Measurements from ENCODE around the gene CCL15. TPM values are rescaled to one million over a fixed set of nuclear protein-coding genes. Genes with fewer than 3 reads are reported as not detected.
A peak's percentile ranks its signal among the peaks of the same experiment; 100 is the strongest.

CCL15 gene
- total RNA-seq, 2 donors from 2014 or later: not detected

- peak overlapping the region; percentile 8 for H3K27ac Mint-ChIP-seq
- no peaks in the 10 kb centered on the region for H3K36me3 Mint-ChIP-seq (ENCODE audit: low read depth)
- ATAC-seq (replicated peaks): no peak
- no peaks in the 10 kb centered on the region for H3K9me3 Mint-ChIP-seq
- peaks cover 28% of the 10 kb centered on the region for H3K27me3 Mint-ChIP-seq
- no peak overlapping the region for H3K4me3 Mint-ChIP-seq
- H3K4me1 Mint-ChIP-seq: no peaks in the 10 kb centered on the region
These were observed 23.0 kb downstream of the CCL15 start for GRCh38 chr17:35978346-35978745.

GRCh38 chr17:35977509-35977908 is 23.8 kb downstream of the CCL15 start:
- ATAC-seq (replicated peaks): no peak
- no peak overlapping the region for H3K27ac Mint-ChIP-seq
- no peaks in the 10 kb centered on the region for H3K9me3 Mint-ChIP-seq
- H3K4me1 Mint-ChIP-seq: no peaks in the 10 kb centered on the region
- no peaks in the 10 kb centered on the region for H3K36me3 Mint-ChIP-seq (ENCODE audit: low read depth)
- H3K27me3 Mint-ChIP-seq: peaks cover 24% of the 10 kb centered on the region
- no peak overlapping the region for H3K4me3 Mint-ChIP-seq

- Mint-ChIP-seq H3K9me3 (no peaks in the 10 kb centered on the region), H3K4me1 (no peaks in the 10 kb centered on the region), H3K4me3 (no peak overlapping the region), H3K36me3 (ENCODE audit: low read depth) (no peaks in the 10 kb centered on the region), H3K27me3 (peaks cover 12% of the 10 kb centered on the region), H3K27ac (no peak overlapping the region)
- no peak for ATAC-seq (replicated peaks)
These were observed 27.8 kb downstream of the CCL15 start for GRCh38 chr17:35973333-35974260.

GRCh38 chr17:35972945-35973332 is 28.4 kb downstream of the CCL15 start:
- no peak for ATAC-seq (replicated peaks)
- no peaks in the 10 kb centered on the region for H3K36me3 Mint-ChIP-seq (ENCODE audit: low read depth)
- no peaks in the 10 kb centered on the region for H3K4me1 Mint-ChIP-seq
- peaks cover 5% of the 10 kb centered on the region for H3K27me3 Mint-ChIP-seq
- no peak overlapping the region for H3K27ac Mint-ChIP-seq
- H3K9me3 Mint-ChIP-seq: no peaks in the 10 kb centered on the region
- no peak overlapping the region for H3K4me3 Mint-ChIP-seq

GRCh38 chr17:35972535-35972934 is 28.8 kb downstream of the CCL15 start:
- no peak for ATAC-seq (replicated peaks)
- H3K27me3 Mint-ChIP-seq: peaks cover 4% of the 10 kb centered on the region
- H3K4me3 Mint-ChIP-seq: no peak overlapping the region
- H3K36me3 Mint-ChIP-seq (ENCODE audit: low read depth): no peaks in the 10 kb centered on the region
- no peaks in the 10 kb centered on the region for H3K9me3 Mint-ChIP-seq
- H3K4me1 Mint-ChIP-seq: no peaks in the 10 kb centered on the region
- no peak overlapping the region for H3K27ac Mint-ChIP-seq

GRCh38 chr17:35972066-35972465 is 29.3 kb downstream of the CCL15 start:
- Mint-ChIP-seq H3K36me3 (ENCODE audit: low read depth) (no peaks in the 10 kb centered on the region), H3K9me3 (no peaks in the 10 kb centered on the region), H3K4me1 (no peaks in the 10 kb centered on the region), H3K4me3 (no peak overlapping the region), H3K27me3 (peaks cover 4% of the 10 kb centered on the region), H3K27ac (no peak overlapping the region)
- ATAC-seq (replicated peaks): no peak

- Mint-ChIP-seq H3K36me3 (ENCODE audit: low read depth) (no peaks in the 10 kb centered on the region), H3K4me3 (no peak overlapping the region), H3K4me1 (no peaks in the 10 kb centered on the region), H3K9me3 (no peaks in the 10 kb centered on the region), H3K27me3 (no peaks in the 10 kb centered on the region), H3K27ac (no peak overlapping the region)
- peak; percentile 52 for ATAC-seq (replicated peaks)
These were observed 31.6 kb downstream of the CCL15 start for GRCh38 chr17:35969558-35970380.

- Mint-ChIP-seq H3K27ac (no peak overlapping the region), H3K36me3 (ENCODE audit: low read depth) (no peaks in the 10 kb centered on the region), H3K27me3 (peaks cover 4% of the 10 kb centered on the region), H3K9me3 (no peaks in the 10 kb centered on the region), H3K4me3 (no peak overlapping the region), H3K4me1 (no peaks in the 10 kb centered on the region)
- no peak for ATAC-seq (replicated peaks)
These were observed 32.8 kb downstream of the CCL15 start for GRCh38 chr17:35968520-35969054.

- peaks cover 7% of the 10 kb centered on the region for H3K27me3 Mint-ChIP-seq
- ATAC-seq (replicated peaks): no peak
- H3K27ac Mint-ChIP-seq: no peak overlapping the region
- H3K36me3 Mint-ChIP-seq (ENCODE audit: low read depth): no peaks in the 10 kb centered on the region
- H3K9me3 Mint-ChIP-seq: no peaks in the 10 kb centered on the region
- no peak overlapping the region for H3K4me3 Mint-ChIP-seq
- H3K4me1 Mint-ChIP-seq: no peaks in the 10 kb centered on the region
These were observed 36.1 kb downstream of the CCL15 start for GRCh38 chr17:35965272-35965671.

- no peak for ATAC-seq (replicated peaks)
- no peaks in the 10 kb centered on the region for H3K36me3 Mint-ChIP-seq (ENCODE audit: low read depth)
- no peak overlapping the region for H3K4me3 Mint-ChIP-seq
- H3K27ac Mint-ChIP-seq: no peak overlapping the region
- H3K4me1 Mint-ChIP-seq: no peaks in the 10 kb centered on the region
- peaks cover 9% of the 10 kb centered on the region for H3K27me3 Mint-ChIP-seq
- no peaks in the 10 kb centered on the region for H3K9me3 Mint-ChIP-seq
These were observed 37.7 kb downstream of the CCL15 start for GRCh38 chr17:35963663-35964062.

GRCh38 chr17:35953720-35954119 is 47.6 kb downstream of the CCL15 start:
- Mint-ChIP-seq H3K4me1 (no peaks in the 10 kb centered on the region), H3K27me3 (peaks cover 5% of the 10 kb centered on the region), H3K4me3 (no peak overlapping the region), H3K27ac (no peak overlapping the region), H3K9me3 (no peaks in the 10 kb centered on the region), H3K36me3 (ENCODE audit: low read depth) (no peaks in the 10 kb centered on the region)
- ATAC-seq (replicated peaks): no peak

- H3K27me3 Mint-ChIP-seq: no peaks in the 10 kb centered on the region
- H3K36me3 Mint-ChIP-seq (ENCODE audit: low read depth): no peaks in the 10 kb centered on the region
- no peak overlapping the region for H3K27ac Mint-ChIP-seq
- no peak for ATAC-seq (replicated peaks)
- no peak overlapping the region for H3K4me3 Mint-ChIP-seq
- no peaks in the 10 kb centered on the region for H3K4me1 Mint-ChIP-seq
- no peaks in the 10 kb centered on the region for H3K9me3 Mint-ChIP-seq
These were observed 52.0 kb downstream of the CCL15 start for GRCh38 chr17:35949401-35949800.

- H3K27me3 Mint-ChIP-seq: no peaks in the 10 kb centered on the region
- no peak overlapping the region for H3K27ac Mint-ChIP-seq
- H3K4me1 Mint-ChIP-seq: no peaks in the 10 kb centered on the region
- no peaks in the 10 kb centered on the region for H3K9me3 Mint-ChIP-seq
- H3K36me3 Mint-ChIP-seq (ENCODE audit: low read depth): no peaks in the 10 kb centered on the region
- H3K4me3 Mint-ChIP-seq: no peak overlapping the region
- no peak for ATAC-seq (replicated peaks)
These were observed 53.3 kb downstream of the CCL15 start for GRCh38 chr17:35948092-35948491.
